GM18517 (cell line): ENCODE measurements around the gene MAPK12.

Experiments
- ATAC-seq: cut with Tn5 transposase; IDR thresholded peaks from one replicate; pipeline ENCODE4 v1.9.1; 2021; ENCODE audit warnings: mild to moderate bottlenecking, moderate library complexity; ENCODE audit not compliant: unreplicated experiment

Gene MAPK12

DNA sequence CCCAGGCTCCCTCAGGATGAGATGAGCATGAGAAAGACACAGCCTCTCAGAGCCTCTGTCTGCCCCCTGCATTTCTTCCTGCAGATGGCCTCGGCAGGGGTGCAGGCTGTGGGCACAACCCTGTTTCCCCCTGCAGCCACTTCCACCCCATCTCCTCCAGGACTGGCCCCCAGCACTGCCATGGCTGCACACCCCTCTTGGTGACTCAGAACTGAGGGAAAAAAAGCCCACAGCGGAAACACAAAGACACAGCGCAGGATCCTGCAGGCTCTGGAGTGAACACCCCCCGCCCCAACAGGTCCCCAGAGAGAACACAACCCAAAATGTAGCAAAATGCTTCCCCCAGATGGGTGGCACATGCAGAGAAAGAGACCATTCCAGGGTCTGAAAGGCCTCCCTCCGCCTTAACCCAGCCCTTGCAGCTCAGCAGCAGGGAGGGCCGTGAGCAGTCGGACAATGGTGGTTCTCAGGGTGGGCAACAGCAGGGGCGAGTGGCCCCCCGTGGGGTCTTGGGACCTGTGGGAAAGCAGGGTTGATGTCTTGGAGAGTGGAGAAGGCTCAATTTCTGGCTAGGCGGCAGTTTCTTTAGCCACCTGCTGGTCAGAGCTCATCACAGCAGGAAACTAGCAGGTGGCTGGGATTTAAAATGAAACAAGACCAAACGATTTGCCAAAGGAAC, 24.6 kb downstream of the MAPK12 start:
- ATAC-seq, result no peak

- ATAC-seq, result no peak
Measured at GRCh38 chr22:50233223-50233622, 28.3 kb downstream of the MAPK12 start.

GRCh38 chr22:50232481-50233151, 28.9 kb downstream of the MAPK12 start:
- no peak for ATAC-seq

DNA sequence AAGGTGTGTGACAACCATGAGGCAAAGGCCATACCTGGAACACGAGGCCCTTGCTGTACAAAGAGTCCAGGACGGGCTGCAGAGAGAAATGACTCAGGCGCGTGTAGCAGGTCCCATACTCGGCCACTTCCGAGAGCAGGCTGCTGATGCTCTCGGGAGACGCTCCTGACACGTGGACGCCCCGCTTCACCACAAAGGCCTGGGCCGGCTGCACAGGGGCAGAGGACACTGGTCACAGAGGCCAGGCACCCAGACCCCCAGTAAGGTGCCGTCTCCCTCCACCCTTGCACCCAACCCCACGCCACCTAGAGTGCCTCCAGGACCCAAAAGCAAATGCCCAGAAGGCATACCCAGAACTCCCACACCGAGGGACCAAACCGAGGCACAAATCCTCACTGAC, 32.1 kb downstream of the MAPK12 start:
- ATAC-seq, result no peak

GRCh38 chr22:50228366-50228765, 33.1 kb downstream of the MAPK12 start:
- no peak for ATAC-seq

DNA sequence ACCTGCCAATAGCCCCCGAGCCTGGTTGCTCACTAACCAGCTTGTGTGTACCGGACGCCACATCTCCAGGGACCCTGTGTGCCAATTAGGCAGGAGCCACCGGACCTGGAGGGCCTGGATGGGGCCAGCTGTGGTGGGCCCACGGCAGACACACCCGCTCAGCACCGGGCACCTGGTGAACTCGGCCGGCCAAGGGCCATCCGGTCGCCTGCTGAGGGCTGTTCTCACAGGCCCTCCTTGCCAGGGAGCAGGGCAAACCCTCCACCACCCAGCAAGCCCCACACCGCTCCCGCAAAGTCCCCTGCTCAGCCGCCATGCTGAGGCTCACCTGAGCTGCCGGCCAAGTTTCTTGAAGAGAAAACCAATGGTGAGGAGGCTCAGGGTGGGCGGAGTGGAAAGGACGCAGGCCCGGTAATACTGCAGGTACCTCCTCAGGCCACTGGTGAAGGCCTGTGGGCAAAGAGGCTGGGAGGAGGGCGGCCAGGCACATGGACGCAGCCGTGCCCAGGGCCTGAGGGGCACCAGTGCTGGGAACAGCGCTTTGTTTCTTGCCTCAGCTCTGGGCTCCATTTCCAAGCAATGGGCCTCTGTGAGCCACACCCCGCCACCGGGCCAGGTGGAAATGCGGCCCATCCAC, 33.8 kb downstream of the MAPK12 start:
- no peak for ATAC-seq

DNA sequence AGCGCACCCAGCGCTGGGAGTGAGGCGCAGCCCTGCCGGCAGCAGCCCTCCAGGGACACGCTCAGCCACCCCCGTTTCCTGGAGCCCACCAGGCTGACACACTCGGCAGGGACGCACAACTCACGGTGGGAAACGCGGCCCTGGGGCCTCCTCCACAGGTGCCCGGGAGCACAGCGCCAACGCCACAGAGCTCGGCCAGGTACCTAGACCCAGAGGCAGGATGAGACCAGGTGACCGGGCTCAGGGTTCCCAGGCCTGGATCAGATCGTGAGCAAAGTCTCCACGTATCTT, 34.7 kb downstream of the MAPK12 start:
- ATAC-seq, result no peak

DNA sequence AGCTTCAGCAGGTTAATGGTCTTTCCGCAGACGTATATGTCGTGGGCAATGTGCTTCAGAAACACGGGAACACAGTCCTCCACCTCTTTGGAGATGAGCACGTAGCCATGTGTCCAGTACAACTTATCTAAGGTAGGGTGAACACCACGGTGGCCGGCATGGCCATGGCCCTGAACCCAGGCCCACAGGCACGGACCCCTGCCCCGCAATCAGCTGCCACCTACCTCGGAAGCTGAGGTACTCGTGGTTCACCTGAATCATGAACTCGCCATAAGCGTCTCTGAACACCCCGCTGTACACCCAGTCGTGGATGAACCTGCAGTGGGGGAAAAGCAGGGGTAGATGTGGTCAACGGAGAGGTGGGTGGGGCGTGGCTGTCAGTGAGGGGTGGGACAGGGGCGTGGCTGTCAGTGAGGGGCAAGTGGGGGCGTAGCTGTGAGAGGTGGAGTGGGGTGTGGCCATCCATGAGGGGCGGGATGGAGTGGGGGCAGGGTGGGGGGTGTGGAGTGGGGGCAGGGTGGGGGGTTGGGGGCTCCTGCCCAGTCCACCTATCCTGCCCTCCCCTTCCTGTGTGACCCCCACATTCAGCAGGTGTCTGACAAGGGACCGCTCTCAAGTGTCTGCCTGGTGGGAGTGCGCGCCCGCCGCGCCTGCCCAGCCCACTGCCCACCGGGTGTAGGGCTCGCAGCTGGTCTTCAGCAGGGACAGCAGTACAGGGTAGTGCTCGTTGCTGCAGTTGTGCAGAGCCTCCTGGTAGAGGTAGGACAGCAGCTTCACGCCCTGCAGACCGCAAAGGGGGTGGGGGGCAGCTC, 35.2 kb downstream of the MAPK12 start:
- no peak for ATAC-seq

- ATAC-seq, result no peak
Measured at GRCh38 chr22:50225200-50225969, 36.1 kb downstream of the MAPK12 start.

DNA sequence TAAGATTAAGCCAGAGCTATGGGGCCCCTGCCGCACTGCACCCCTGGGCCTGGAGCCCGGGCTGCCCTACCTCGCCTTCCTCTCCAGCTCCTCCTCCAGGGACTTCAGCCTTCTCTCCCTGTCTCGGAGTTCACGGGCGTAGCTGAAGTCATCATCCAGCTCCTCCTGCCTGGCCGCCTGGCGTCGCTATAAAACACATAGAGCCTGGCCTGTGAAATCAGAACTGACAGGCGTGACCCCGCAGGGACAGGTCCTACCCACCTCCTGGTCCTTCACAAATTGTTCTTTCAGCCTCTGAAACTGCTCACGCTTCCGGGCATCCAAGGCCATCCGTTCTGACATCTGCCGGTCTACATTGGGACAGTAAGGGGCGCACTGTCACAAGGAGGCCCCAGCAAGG, 37.4 kb downstream of the MAPK12 start:
- ATAC-seq, result no peak

- no peak for ATAC-seq
Measured at GRCh38 chr22:50222508-50222907, 39.0 kb downstream of the MAPK12 start.

DNA sequence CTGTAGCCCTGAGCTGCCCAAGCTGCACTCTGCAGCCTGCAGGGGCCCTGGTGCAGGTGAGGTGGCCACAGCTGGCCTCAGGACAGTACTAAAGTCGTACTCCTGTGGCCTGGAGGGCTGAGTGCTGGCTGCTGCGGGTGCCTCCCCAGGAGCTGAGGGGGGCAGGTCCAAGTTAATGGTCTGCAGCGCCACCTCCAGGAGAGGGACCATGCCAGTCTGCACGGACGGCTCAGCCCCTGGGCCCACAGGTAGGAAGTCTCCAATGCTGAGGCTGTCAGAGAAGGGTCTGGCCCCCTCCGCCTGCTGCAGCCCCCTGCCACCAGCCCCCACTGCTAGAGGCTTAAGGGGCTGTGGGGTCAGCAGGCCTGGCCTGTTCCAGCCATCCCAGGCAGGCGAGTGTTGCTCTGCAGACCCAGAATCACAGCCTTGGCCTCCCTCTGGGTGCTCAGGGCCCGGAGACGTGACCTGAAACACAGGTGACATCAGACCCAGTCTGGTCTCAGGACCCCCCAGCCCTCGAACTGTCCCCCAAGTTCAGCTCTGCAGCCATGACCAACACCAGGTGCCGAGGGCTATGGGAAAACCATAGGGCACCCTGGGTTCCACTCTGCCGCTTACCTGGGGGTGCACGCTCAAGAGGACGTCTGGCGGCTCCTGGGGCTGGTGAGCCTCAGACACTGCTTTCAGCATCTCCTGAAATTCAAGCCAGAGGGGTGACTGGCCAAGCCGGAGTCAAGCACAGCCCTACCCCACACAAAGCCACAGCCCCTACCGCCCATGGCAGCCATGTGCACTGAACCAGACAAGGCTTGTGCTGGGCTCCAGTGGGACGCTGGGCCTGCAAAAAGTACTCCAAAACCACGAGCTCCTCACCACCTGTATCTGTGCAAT, 39.8 kb downstream of the MAPK12 start:
- no peak for ATAC-seq

DNA sequence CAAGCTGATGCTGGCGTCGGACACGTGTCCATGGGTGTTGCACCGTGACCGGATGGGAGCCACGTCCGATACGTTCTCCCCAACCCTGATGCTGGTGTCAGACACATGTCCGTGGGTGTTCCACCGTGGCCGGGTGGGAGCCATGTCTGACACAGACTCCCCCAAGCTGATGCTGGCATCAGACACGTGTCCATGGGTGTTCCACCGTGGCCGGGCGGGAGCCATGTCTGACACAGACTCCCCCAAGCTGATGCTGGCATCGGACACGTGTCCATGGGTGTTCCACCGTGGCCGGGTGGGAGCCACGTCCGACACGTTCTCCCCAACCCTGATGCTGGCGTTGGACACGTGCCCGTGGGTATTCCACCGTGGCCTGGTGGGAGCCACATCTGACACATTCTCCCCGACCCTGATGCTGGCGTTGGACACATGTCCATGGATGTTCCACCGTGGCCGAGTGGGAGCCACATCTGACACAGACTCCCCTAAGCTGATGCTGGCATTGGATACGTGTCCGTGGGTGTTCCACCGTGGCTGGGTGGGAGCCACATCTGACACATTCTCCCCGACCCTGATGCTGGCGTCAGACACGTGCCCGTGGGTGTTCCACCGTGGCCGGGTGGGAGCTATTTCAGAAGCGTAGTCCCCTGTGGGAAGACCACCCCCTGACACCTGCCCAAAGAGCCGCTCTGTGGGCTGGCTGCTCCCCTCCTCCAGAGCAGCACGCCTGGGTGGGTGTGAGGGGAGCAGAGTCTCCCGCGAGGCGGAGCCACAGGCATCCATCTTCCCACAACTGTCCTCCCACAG, 40.7 kb downstream of the MAPK12 start:
- ATAC-seq, result no peak

GRCh38 chr22:50219800-50220602, 41.5 kb downstream of the MAPK12 start:
- ATAC-seq, result no peak

DNA sequence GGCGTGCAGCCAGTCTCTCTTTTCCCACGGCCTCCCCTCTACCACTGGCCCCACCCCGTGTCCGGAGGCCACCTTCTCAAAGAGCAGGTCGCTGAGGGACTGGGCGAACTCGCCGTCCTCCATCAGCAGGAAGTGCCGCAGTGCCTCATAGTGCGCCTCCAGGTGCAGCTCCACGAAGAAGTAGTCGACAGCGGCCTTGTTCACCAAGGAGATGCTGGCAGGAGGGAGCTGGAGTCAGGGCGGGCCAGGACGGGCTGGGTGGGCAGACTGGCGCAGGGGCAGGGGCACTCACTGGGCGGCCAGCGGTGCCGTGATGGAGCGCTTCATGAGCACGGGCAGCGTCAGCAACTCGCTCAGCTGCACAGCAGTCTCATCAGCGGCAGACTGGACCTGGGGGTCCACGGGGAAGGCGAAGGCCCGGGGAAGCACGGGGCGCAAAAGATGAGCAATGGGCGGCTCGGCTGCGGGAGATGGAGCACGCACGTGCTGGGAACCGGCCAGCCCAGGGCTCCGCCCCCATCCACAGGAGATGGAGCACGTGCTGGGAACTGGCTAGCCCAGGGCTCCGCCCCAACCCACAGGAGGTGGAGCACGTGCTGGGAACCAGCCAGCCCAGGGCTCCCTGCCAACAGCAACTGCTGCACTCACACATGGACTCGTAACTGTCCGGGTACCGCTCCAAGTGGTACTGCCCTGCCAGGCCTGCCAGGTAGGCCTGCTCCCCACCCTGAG, 42.3 kb downstream of the MAPK12 start:
- ATAC-seq, result no peak

- no peak for ATAC-seq
Measured at GRCh38 chr22:50218153-50218995, 43.1 kb downstream of the MAPK12 start.
